ENCODE measurements around the gene SPATA20.

DNA sequence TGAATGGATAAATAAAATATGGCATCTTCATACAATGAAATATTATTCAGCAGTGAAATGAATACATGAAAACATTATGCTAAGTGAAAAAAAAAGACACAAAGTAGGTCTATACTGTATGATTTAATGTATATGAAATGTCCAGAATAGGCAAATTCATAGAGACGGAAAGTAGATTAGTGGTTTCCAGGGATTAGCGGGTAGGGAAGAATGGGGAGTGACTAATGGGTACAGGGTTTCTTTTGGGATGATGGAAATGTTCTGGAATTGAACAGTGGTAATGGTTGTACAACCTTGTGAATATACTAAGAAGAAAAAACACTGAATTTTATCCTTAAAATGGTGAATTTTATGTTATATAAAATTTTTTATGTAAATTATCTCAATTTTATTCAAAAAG lies 47.3 kb upstream of the SPATA20 start:
- TF ChIP-seq TSC22D2 (CRISPR knock-in tag; IDR thresholded peaks at IDR 0.05; ENCODE audit: borderline replicate concordance) (no peak), USF2 (IDR thresholded peaks at IDR 0.05; ENCODE audit: low read depth, low read length) (no peak), USF2 (CRISPR knock-in tag; IDR thresholded peaks at IDR 0.05; ENCODE audit: borderline replicate concordance) (no peak), SP1 (IDR thresholded peaks at IDR 0.05) (no peak), SP1 (CRISPR knock-in tag; IDR thresholded peaks at IDR 0.05) (no peak), MNT (IDR thresholded peaks at IDR 0.05) (no peak), RNF2 (conservative IDR thresholded peaks at IDR 0.05; ENCODE audit: low read depth) (no peak)
- TF ChIP-seq, protein P1, sequence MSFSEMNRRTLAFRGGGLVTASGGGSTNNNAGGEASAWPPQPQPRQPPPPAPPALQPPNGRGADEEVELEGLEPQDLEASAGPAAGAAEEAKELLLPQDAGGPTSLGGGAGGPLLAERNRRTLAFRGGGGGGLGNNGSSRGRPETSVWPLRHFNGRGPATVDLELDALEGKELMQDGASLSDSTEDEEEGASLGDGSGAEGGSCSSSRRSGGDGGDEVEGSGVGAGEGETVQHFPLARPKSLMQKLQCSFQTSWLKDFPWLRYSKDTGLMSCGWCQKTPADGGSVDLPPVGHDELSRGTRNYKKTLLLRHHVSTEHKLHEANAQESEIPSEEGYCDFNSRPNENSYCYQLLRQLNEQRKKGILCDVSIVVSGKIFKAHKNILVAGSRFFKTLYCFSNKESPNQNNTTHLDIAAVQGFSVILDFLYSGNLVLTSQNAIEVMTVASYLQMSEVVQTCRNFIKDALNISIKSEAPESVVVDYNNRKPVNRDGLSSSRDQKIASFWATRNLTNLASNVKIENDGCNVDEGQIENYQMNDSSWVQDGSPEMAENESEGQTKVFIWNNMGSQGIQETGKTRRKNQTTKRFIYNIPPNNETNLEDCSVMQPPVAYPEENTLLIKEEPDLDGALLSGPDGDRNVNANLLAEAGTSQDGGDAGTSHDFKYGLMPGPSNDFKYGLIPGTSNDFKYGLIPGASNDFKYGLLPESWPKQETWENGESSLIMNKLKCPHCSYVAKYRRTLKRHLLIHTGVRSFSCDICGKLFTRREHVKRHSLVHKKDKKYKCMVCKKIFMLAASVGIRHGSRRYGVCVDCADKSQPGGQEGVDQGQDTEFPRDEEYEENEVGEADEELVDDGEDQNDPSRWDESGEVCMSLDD (CRISPR knock-in tag; IDR thresholded peaks at IDR 0.05; ENCODE audit: borderline replicate concordance) = no peak

All from HepG2 (cell line).